ENCODE measurements around the gene VTI1A.

VTI1A gene

GRCh38 chr10:112744181-112745096, 297.4 kb downstream of the VTI1A start:
- DNase-seq (ENCODE audit: insufficient read length, low spot score) (no peak), FAIRE-seq (peak; percentile 72)

GRCh38 chr10:112746329-112746728, 299.3 kb downstream of the VTI1A start:
- DNase-seq (ENCODE audit: insufficient read length, low spot score): no peak
- FAIRE-seq: no peak

GRCh38 chr10:112750427-112751167, 303.6 kb downstream of the VTI1A start:
- no peak for FAIRE-seq

GRCh38 chr10:112751651-112752050, 304.6 kb downstream of the VTI1A start:
- DNase-seq (ENCODE audit: insufficient read length, low spot score): no peak
- no peak for FAIRE-seq

More at GRCh38 chr10:112750427-112751167, 303.6 kb downstream of the VTI1A start:
- DNase-seq (ENCODE audit: insufficient read length, low spot score): no peak

GRCh38 chr10:112752288-112752687, 305.3 kb downstream of the VTI1A start:
- FAIRE-seq: no peak

GRCh38 chr10:112753961-112754411, 307.0 kb downstream of the VTI1A start:
- FAIRE-seq: no peak
- DNase-seq (ENCODE audit: insufficient read length, low spot score): no peak

More at GRCh38 chr10:112752288-112752687, 305.3 kb downstream of the VTI1A start:
- no peak for DNase-seq (ENCODE audit: insufficient read length, low spot score)

- no peak for DNase-seq (ENCODE audit: insufficient read length, low spot score)
These were observed 308.6 kb downstream of the VTI1A start for GRCh38 chr10:112755446-112756234.

GRCh38 chr10:112756235-112756527, 309.2 kb downstream of the VTI1A start:
- FAIRE-seq: no peak
- DNase-seq (ENCODE audit: insufficient read length, low spot score): no peak

More at GRCh38 chr10:112755446-112756234, 308.6 kb downstream of the VTI1A start:
- FAIRE-seq: no peak

- DNase-seq (ENCODE audit: insufficient read length, low spot score): no peak
These were observed 311.9 kb downstream of the VTI1A start for GRCh38 chr10:112758961-112759360.

GRCh38 chr10:112759496-112759895, 312.5 kb downstream of the VTI1A start:
- DNase-seq (ENCODE audit: insufficient read length, low spot score) (no peak), FAIRE-seq (no peak)

More at GRCh38 chr10:112758961-112759360, 311.9 kb downstream of the VTI1A start:
- FAIRE-seq: no peak

GRCh38 chr10:112761256-112761655, 314.2 kb downstream of the VTI1A start:
- FAIRE-seq: no peak
- DNase-seq (ENCODE audit: insufficient read length, low spot score): no peak

GRCh38 chr10:112763916-112764520, 317.0 kb downstream of the VTI1A start:
- DNase-seq (ENCODE audit: insufficient read length, low spot score): no peak
- FAIRE-seq: no peak

- FAIRE-seq (no peak), DNase-seq (ENCODE audit: insufficient read length, low spot score) (no peak)
These were observed 318.8 kb downstream of the VTI1A start for GRCh38 chr10:112765717-112766235.

- DNase-seq (ENCODE audit: insufficient read length, low spot score) (no peak), FAIRE-seq (no peak)
These were observed 319.6 kb downstream of the VTI1A start for GRCh38 chr10:112766636-112767035.

- DNase-seq (ENCODE audit: insufficient read length, low spot score) (no peak), FAIRE-seq (no peak)
These were observed 320.1 kb downstream of the VTI1A start for GRCh38 chr10:112767156-112767555.

- FAIRE-seq: no peak
- DNase-seq (ENCODE audit: insufficient read length, low spot score): no peak
These were observed 321.1 kb downstream of the VTI1A start for GRCh38 chr10:112768121-112768520.

GRCh38 chr10:112769081-112769480, 322.1 kb downstream of the VTI1A start:
- no peak for DNase-seq (ENCODE audit: insufficient read length, low spot score)
- FAIRE-seq: no peak

GRCh38 chr10:112769611-112770370, 322.8 kb downstream of the VTI1A start:
- no peak for DNase-seq (ENCODE audit: insufficient read length, low spot score)
- no peak for FAIRE-seq

GRCh38 chr10:112771733-112772132, 324.7 kb downstream of the VTI1A start:
- FAIRE-seq (no peak), DNase-seq (ENCODE audit: insufficient read length, low spot score) (no peak)

All from GM19239 (cell line).